Activated T-cell treated with anti-CD3 and anti-CD28 coated beads, Interleukin-2, amount 50 U/mL, for 4 hours (primary cell): Measurements from ENCODE around the gene PRKAR2B. TPM values are rescaled to one million over a fixed set of nuclear protein-coding genes. Genes with fewer than 3 reads are reported as not detected.
A peak's percentile ranks its signal among the peaks of the same experiment; 100 is the strongest.

ENCODE experiments used
- ATAC-seq, 2 donors: fragments of 200-7000 bp; cut with Tn5 transposase; one replicate each; pipeline ENCODE4 v1.10.0; 2021
- DNase-seq: peaks from one replicate; pipeline ENCODE4 v3.0.0-alpha.2; 2020
- H3K27me3 Mint-ChIP-seq: one replicate; pipeline ENCODE4 v1.8.0; 2021; ENCODE audit warnings: low read depth, mixed read lengths
- H3K36me3 Mint-ChIP-seq: one replicate; pipeline ENCODE4 v1.8.0; 2022; ENCODE audit warnings: mixed read lengths; ENCODE audit not compliant: insufficient read depth
- H3K4me1 Mint-ChIP-seq: one replicate; pipeline ENCODE4 v1.8.0; 2021; ENCODE audit warnings: low read depth, mixed read lengths
- H3K4me3 Mint-ChIP-seq: one replicate; pipeline ENCODE4 v1.8.0; 2021; ENCODE audit warnings: mild to moderate bottlenecking, moderate library complexity, mixed read lengths
- H3K9me3 Mint-ChIP-seq: one replicate; pipeline ENCODE4 v1.8.0; 2021; ENCODE audit warnings: mixed read lengths
- total RNA-seq, 3 donors: library from RNA; stranded (reverse); gene quantifications; one replicate each; pipeline ENCODE4 v1.2.1, GENCODE V29; 2021

Gene PRKAR2B
- total RNA-seq, 3 donors from 2014 or later = 0.58 to 1.0 (median 0.60) TPM

- Mint-ChIP-seq H3K4me1 (peaks cover 16% of the 10 kb centered on the region), H3K36me3 (peaks cover 45% of the 10 kb centered on the region), H3K27me3 (no peaks in the 10 kb centered on the region), H3K9me3 (no peaks in the 10 kb centered on the region), H3K4me3 (no peak overlapping the region)
- DNase-seq = no peak
- no peak for ATAC-seq
Observed at GRCh38 chr7:107187774-107188173, 143.3 kb downstream of the PRKAR2B start.

GRCh38 chr7:107190090-107190489 is 145.6 kb downstream of the PRKAR2B start:
- H3K36me3 Mint-ChIP-seq = peaks cover 42% of the 10 kb centered on the region
- peaks cover 5% of the 10 kb centered on the region for H3K4me1 Mint-ChIP-seq
- no peaks in the 10 kb centered on the region for H3K9me3 Mint-ChIP-seq
- no peak for ATAC-seq
- no peaks in the 10 kb centered on the region for H3K27me3 Mint-ChIP-seq
- no peak overlapping the region for H3K4me3 Mint-ChIP-seq
- no peak for DNase-seq

GRCh38 chr7:107194052-107194451 is 149.5 kb downstream of the PRKAR2B start:
- Mint-ChIP-seq H3K4me3 (no peak overlapping the region), H3K9me3 (no peaks in the 10 kb centered on the region), H3K36me3 (peaks cover 28% of the 10 kb centered on the region), H3K27me3 (no peaks in the 10 kb centered on the region), H3K4me1 (peaks cover 4% of the 10 kb centered on the region)
- no peak for DNase-seq
- ATAC-seq = no peak

GRCh38 chr7:107196834-107197610 is 152.5 kb downstream of the PRKAR2B start:
- no peaks in the 10 kb centered on the region for H3K27me3 Mint-ChIP-seq
- ATAC-seq = no peak

GRCh38 chr7:107201795-107202450 is 157.4 kb downstream of the PRKAR2B start:
- Mint-ChIP-seq H3K27me3 (no peaks in the 10 kb centered on the region), H3K4me3 (no peak overlapping the region), H3K36me3 (peaks cover 44% of the 10 kb centered on the region), H3K9me3 (no peaks in the 10 kb centered on the region), H3K4me1 (no peaks in the 10 kb centered on the region)
- ATAC-seq (peak; percentile 65 to 72), DNase-seq (no peak)

More at GRCh38 chr7:107196834-107197610, 152.5 kb downstream of the PRKAR2B start:
- DNase-seq = no peak
- no peak overlapping the region for H3K4me3 Mint-ChIP-seq
- peaks cover 37% of the 10 kb centered on the region for H3K36me3 Mint-ChIP-seq
- H3K9me3 Mint-ChIP-seq = no peaks in the 10 kb centered on the region
- peaks cover 4% of the 10 kb centered on the region for H3K4me1 Mint-ChIP-seq

- no peaks in the 10 kb centered on the region for H3K4me1 Mint-ChIP-seq
- no peaks in the 10 kb centered on the region for H3K27me3 Mint-ChIP-seq
- H3K4me3 Mint-ChIP-seq = no peak overlapping the region
- no peaks in the 10 kb centered on the region for H3K9me3 Mint-ChIP-seq
- no peak for ATAC-seq
- peaks cover 42% of the 10 kb centered on the region for H3K36me3 Mint-ChIP-seq
- no peak for DNase-seq
Observed at GRCh38 chr7:107203607-107204006, 159.1 kb downstream of the PRKAR2B start.

GRCh38 chr7:107206136-107206535 is 161.6 kb downstream of the PRKAR2B start:
- Mint-ChIP-seq H3K9me3 (no peaks in the 10 kb centered on the region), H3K36me3 (peaks cover 51% of the 10 kb centered on the region), H3K27me3 (no peaks in the 10 kb centered on the region), H3K4me3 (no peak overlapping the region), H3K4me1 (no peaks in the 10 kb centered on the region)
- no peak for DNase-seq
- no peak for ATAC-seq

GRCh38 chr7:107206706-107207105 is 162.2 kb downstream of the PRKAR2B start:
- DNase-seq (no peak), ATAC-seq (no peak)
- H3K9me3 Mint-ChIP-seq = no peaks in the 10 kb centered on the region
- no peak overlapping the region for H3K4me3 Mint-ChIP-seq
- peaks cover 50% of the 10 kb centered on the region for H3K36me3 Mint-ChIP-seq
- H3K4me1 Mint-ChIP-seq = no peaks in the 10 kb centered on the region
- no peaks in the 10 kb centered on the region for H3K27me3 Mint-ChIP-seq

- H3K36me3 Mint-ChIP-seq = peaks cover 46% of the 10 kb centered on the region
- DNase-seq (no peak), ATAC-seq (no peak)
- H3K9me3 Mint-ChIP-seq = no peaks in the 10 kb centered on the region
- H3K4me3 Mint-ChIP-seq = no peak overlapping the region
- no peaks in the 10 kb centered on the region for H3K4me1 Mint-ChIP-seq
- no peaks in the 10 kb centered on the region for H3K27me3 Mint-ChIP-seq
Observed at GRCh38 chr7:107207459-107207858, 163.0 kb downstream of the PRKAR2B start.

GRCh38 chr7:107208024-107208521 is 163.6 kb downstream of the PRKAR2B start:
- H3K4me1 Mint-ChIP-seq = no peaks in the 10 kb centered on the region
- H3K27me3 Mint-ChIP-seq = no peaks in the 10 kb centered on the region
- DNase-seq (no peak), ATAC-seq (no peak)
- peaks cover 46% of the 10 kb centered on the region for H3K36me3 Mint-ChIP-seq
- no peaks in the 10 kb centered on the region for H3K9me3 Mint-ChIP-seq
- no peak overlapping the region for H3K4me3 Mint-ChIP-seq

GRCh38 chr7:107208563-107208962 is 164.1 kb downstream of the PRKAR2B start:
- DNase-seq (no peak), ATAC-seq (no peak)
- Mint-ChIP-seq H3K36me3 (peaks cover 49% of the 10 kb centered on the region), H3K27me3 (no peaks in the 10 kb centered on the region), H3K4me1 (no peaks in the 10 kb centered on the region), H3K9me3 (no peaks in the 10 kb centered on the region), H3K4me3 (no peak overlapping the region)

GRCh38 chr7:107209565-107209964 is 165.1 kb downstream of the PRKAR2B start:
- H3K36me3 Mint-ChIP-seq = peaks cover 44% of the 10 kb centered on the region
- no peak for DNase-seq
- H3K4me1 Mint-ChIP-seq = no peaks in the 10 kb centered on the region
- H3K4me3 Mint-ChIP-seq = no peak overlapping the region
- no peaks in the 10 kb centered on the region for H3K9me3 Mint-ChIP-seq
- ATAC-seq = no peak
- no peaks in the 10 kb centered on the region for H3K27me3 Mint-ChIP-seq

- peaks cover 4% of the 10 kb centered on the region for H3K9me3 Mint-ChIP-seq
- peaks cover 40% of the 10 kb centered on the region for H3K36me3 Mint-ChIP-seq
- ATAC-seq = no peak
- no peak overlapping the region for H3K4me3 Mint-ChIP-seq
- H3K4me1 Mint-ChIP-seq = no peaks in the 10 kb centered on the region
- H3K27me3 Mint-ChIP-seq = no peaks in the 10 kb centered on the region
- DNase-seq = no peak
Observed at GRCh38 chr7:107210400-107210799, 165.9 kb downstream of the PRKAR2B start.
